Endometrial microvascular endothelial cells (primary cell): ENCODE results near the gene COA1. TPM values are rescaled to one million over a fixed set of nuclear protein-coding genes. Genes with fewer than 3 reads are reported as not detected.

ENCODE experiments used
- in situ Hi-C: cut with HindIII; loops from 2 replicates; pipeline ENCODE4 v1.10.0; 2017; ENCODE audit warnings: low sequenced_read_pairs, low pct_unique_long_range_greater_than_20kb; ENCODE audit errors: inconsistent ontology term
- total RNA-seq: library from RNA; depleted of rRNA; stranded (reverse); fragments of >200 nt; gene quantifications from one replicate; pipeline ENCODE4 v1.2.3, GENCODE V29; 2015; ENCODE audit errors: inconsistent ontology term

COA1 gene
- total RNA-seq, 1 donor from 2014 or later, result 50.4 TPM

GRCh38 chr7:43669286-43670081, 59.8 kb downstream of the COA1 start:
- in situ Hi-C loops, result no loop called here

- in situ Hi-C loops, result no loop called here
Measured at GRCh38 chr7:43668035-43668434, 61.3 kb downstream of the COA1 start.

DNA sequence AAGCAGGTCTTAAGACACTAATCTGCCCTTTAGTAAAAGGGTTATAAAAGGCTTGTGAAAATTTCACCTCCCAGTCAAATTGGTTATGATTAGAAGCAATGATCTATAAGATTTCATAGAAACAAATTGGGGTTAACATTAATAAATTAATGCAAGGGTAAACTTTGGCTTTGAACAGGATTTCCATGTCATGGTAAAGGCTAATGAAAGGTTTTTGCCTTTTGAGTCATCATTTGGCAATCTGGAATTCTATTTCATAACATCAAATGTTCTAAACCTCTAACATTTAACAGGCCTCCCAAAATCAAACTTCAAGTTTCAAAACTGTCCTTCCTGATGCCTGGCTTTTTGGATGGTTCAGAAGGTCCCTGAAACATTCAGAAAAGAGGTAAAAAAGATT, 62.4 kb downstream of the COA1 start:
- in situ Hi-C loops, result no loop called here

GRCh38 chr7:43664681-43665080, 64.6 kb downstream of the COA1 start:
- in situ Hi-C loops, result no loop called here

- in situ Hi-C loops, result no loop called here
Measured at GRCh38 chr7:43660141-43660540, 69.2 kb downstream of the COA1 start.

DNA sequence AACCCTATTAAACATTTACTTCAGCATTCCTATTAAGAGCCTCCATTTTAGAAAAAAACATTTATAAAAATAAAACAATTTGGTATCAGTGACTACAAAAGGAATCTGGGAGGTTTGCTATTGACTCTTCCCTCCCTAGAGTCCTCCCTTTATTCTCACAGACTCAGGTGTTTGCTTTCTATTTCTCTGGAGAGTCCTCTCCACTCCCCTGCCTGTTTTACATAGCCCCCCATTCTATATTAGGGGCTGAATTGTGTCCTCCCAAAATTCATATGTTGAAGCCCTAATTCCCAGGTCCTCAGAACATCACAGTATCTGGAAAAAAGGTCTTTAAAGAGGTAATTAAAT, 69.8 kb downstream of the COA1 start:
- in situ Hi-C loops, result no loop called here

DNA sequence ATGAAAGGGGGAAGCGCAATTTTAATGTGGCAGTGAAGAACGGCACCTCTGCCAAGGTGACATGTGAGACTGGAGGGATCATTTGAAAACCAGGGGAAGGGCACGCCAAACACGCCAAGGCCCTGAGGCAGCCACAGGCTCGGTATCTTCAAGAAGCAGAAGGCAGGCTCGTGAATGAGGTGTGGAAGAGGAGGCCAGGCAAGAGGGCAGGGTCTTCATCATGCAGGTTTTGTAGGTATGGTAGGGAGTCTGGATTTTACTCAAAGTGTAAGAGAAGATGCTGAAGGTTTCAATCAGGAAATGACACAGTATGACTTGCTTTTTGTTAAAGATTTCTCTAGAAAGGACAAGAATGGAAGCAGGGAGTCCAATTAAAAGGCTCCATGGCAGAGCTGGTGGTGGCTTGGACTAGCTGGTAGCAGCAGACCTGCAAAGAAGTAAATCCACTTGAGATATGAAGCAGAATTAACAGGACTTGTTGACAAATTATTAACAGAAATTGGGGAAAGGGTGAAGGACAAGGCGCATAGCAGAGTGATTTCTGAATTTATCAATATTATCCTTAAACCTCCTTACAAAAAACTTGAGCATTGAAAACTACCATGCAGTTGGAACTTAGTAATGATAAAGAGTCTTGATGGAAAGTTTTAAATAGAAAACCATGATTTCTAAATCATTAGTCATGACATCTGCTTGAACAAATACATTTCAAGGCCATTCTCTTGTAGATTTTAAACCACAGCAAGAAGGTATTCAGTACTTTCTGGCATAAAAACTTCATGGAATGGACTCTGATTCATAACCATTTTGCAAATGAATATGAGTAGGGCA, 70.4 kb downstream of the COA1 start:
- in situ Hi-C loops, result no loop called here

- in situ Hi-C loops, result no loop called here
Measured at GRCh38 chr7:43656997-43657396, 72.3 kb downstream of the COA1 start.

DNA sequence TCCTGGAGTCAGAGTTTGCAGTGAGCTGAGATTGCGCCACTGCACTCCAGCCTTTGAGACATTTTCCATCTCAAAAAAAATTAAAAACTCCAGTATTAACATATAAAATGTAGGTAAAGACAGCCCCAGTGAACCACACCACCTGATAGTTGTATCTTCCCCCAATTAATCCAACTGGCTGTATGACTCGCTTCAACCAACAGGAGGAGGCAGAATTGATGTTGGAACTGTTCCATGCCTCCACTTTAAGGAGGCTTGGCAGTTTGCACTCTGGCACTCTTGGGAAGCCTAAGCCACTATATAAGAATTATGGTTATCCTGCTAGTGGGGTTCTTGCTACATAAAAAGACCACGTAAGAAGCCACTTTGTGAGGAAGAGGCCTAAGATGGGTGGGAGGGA, 73.7 kb downstream of the COA1 start:
- in situ Hi-C loops, result no loop called here

GRCh38 chr7:43653891-43654504, 75.3 kb downstream of the COA1 start:
- in situ Hi-C loops, result no loop called here

DNA sequence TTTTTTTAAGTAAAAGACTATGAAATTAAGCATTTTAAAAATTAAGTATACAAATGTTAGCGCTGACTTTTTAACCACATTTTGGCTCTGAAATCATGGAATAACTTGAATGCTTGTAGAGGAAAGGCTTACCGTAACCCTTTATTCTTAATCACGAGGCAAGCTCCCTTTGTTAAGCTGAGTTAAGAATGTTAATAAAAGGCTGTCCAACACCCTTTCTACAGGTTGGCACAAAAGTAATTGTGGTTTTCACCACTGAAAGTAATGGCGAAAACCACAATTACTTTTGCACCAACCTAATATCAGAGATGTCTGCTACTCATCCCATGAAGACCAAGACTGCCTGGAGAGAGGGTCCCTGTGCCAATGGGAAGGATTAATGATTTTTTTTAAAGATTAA, 75.9 kb downstream of the COA1 start:
- in situ Hi-C loops, result no loop called here

DNA sequence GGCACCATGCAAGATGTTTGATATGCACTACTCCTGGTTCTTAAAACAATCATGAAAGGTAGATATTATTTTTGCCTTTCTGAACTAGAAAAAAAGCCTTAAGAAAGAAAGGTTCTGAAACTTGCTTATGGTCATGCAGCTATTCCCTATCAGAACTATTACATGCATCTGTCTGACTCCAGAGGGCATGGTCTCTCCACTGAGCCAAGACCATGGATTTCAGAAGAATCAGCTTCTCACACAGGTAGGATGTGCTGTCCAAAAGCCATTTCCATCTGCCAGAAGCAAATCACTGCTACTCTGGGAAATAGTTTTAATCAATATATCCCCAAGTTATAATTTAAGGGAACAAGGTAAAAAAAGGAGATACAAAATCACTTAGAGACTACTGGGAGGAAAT, 77.0 kb downstream of the COA1 start:
- in situ Hi-C loops, result no loop called here

GRCh38 chr7:43650457-43651052, 78.8 kb downstream of the COA1 start:
- in situ Hi-C loops, result no loop called here

DNA sequence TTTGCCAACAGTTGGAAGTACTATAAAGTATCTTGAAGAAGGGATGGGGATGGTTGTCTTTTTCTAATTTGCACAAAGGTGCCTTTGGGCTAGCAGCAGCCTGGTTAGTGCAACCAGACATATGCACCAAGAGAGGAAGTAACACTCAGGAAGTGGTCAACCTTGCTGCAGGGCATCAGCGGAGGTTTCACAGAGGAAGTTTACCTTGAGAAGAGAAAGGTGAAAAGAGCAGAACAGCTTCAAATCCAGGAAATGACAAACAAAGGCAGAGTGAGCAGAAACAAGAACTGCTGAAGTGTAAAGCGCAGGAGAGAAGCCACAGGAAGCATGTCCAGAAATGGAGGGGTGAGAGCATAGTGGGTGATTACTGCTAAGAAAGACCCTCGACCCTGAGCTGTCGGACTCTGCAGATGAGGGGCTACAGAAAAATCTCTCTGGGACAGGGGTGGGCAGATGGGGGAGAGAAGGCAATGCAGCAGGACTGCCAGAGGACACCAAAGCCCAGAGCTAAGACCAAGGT, 79.5 kb downstream of the COA1 start:
- in situ Hi-C loops, result no loop called here

DNA sequence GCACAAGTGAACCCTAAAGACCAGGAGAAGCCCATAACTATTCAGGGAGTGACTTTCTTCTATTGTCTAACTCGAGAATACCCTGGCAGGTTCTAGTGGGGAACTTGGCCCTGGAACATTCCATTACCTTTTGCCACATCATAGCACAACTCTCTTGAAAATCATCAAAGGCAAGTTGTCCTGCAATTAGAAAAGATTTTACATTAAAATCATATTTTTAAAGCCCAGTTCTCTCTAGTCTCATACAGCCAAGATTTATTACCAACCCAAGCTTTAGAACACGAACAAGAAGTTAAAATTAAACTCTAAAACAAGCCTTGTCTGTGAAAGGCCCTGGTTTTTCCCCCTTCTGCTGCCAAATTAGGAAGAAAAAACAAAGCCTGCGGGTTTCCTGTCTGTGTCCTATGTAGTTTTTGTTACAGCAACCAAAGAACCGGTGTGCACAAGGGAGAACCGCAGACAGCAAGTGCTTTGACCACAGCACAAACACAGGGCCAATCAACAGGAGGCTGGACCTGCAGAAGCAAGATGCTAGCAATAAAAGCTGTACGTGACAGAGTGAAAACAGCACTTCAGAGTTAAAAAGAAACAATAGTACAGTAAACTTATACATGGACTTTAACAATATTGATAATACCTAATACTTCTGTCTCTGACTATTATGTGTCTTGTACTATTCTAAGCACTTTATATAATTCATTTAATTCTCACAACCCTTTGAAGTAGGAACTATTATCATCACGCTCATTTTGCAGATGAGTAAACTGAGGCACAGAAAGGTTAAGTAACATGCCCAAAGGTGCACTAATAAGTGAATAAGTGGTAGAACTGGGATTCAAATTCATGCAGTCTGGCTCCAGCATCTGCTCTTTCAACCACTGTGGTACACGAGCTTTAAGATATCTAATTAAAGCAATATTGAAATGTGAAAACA, 80.6 kb downstream of the COA1 start:
- in situ Hi-C loops, result no loop called here

GRCh38 chr7:43647673-43648472, 81.5 kb downstream of the COA1 start:
- in situ Hi-C loops, result no loop called here

DNA sequence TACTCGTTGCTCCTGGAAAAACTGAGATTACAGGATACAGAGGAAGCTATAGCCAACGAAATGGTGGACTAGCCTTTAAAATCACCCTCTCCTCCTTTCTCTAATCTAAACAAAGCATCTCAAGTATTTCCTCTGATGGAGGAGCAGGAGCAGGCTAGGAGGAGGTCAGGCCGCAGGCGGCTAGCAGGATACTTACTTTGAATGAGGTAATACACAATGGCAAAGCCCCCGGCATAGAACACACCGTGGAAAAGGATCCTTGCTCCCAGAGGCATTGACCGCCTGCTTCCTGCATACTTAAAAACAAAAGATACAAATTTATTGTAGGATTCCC, 82.0 kb downstream of the COA1 start:
- in situ Hi-C loops, result no loop called here
